GM12878 (cell line): ENCODE measurements around the gene PGR. TPM values are rescaled to one million over a fixed set of nuclear protein-coding genes. Genes with fewer than 3 reads are reported as not detected.

Experiments
- ATAC-seq: fragments of 200-7000 bp; cut with Tn5 transposase; 3 replicates; pipeline ENCODE4 v1.9.1; 2020; ENCODE audit warnings: mild to moderate bottlenecking, moderate library complexity
- BruUV-seq: library from RNA; stranded (reverse); fragments of 400-500 nt; replicated peaks from 2 replicates; lab custom pipeline; 2021; lab: Mats Ljungman, UMichigan
- CTCF ChIA-PET: fragments of 300-600 bp; sonication (Branson Sonifier 250); formaldehyde crosslinking; extraction: SDS; loops from one replicate; lab custom pipeline; 2021; ENCODE audit warnings: inconsistent platforms; lab: Yijun Ruan, JAX
- POLR2A ChIA-PET: fragments of 350-600 bp; formaldehyde crosslinking; extraction: SDS; loops from one replicate; lab custom pipeline; 2021; ENCODE audit warnings: inconsistent platforms; lab: Charles Lee
- RAD21 ChIA-PET: fragments of 300-600 bp; sonication (Branson Sonifier 250); formaldehyde crosslinking; loops from one replicate; lab custom pipeline; 2023; ENCODE audit warnings: antibody characterized with exemption; ENCODE audit not compliant: unreplicated experiment; lab: Charles Lee
- SMC1A ChIA-PET: fragments of 300-600 bp; sonication (Branson Sonifier 250); formaldehyde crosslinking; loops from one replicate; lab custom pipeline; 2023; ENCODE audit not compliant: unreplicated experiment, uncharacterized antibody; lab: Charles Lee
- DNase-seq: peaks from one replicate; pipeline ENCODE4 v3.0.0-alpha.2; 2011; ENCODE audit warnings: low read depth, low spot score
- FAIRE-seq: peaks from 3 replicates; lab custom pipeline; 2011; peaks lifted over from hg19 to GRCh38; lab: Jason Lieb, UNC
- H2AFZ ChIP-seq: 2 replicates; pipeline ENCODE4 v1.6.0; 2011; ENCODE audit warnings: low read depth, low read length, control low read depth; ENCODE audit not compliant: control insufficient read depth
- H3K27ac ChIP-seq: 2 replicates; pipeline ENCODE4 v1.5.1; 2011; ENCODE audit warnings: control low read depth; ENCODE audit not compliant: control insufficient read depth, insufficient read depth
- H3K27me3 ChIP-seq, 2 experiments: replicated peaks in 1 of 2; 2 replicates each; pipeline versions ENCODE4 v1.6.0 to v1.6.1; 2011; ENCODE audit warnings: low read length in 1 of 2; ENCODE audit not compliant: control insufficient read depth in 2 of 2, insufficient read depth in 2 of 2
- H3K36me3 ChIP-seq, 2 experiments: 2 replicates each; pipeline ENCODE4 v1.5.1; 2011; ENCODE audit warnings: low read length in 1 of 2; ENCODE audit not compliant: control insufficient read depth in 2 of 2, insufficient read depth in 2 of 2
- H3K4me1 ChIP-seq: 2 replicates; pipeline ENCODE4 v1.6.1; 2011; ENCODE audit warnings: mild to moderate bottlenecking, low read length, moderate library complexity, mixed read lengths; ENCODE audit not compliant: control insufficient read depth, insufficient read depth
- H3K4me2 ChIP-seq: 2 replicates; pipeline ENCODE4 v1.6.0; 2011; ENCODE audit warnings: control low read depth; ENCODE audit not compliant: control insufficient read depth, insufficient read depth
- H3K4me3 ChIP-seq: fragments of 200-600 bp; sonication (generic); 2 replicates; pipeline ENCODE4 v1.5.1; 2016
- H3K79me2 ChIP-seq: 2 replicates; pipeline ENCODE4 v1.6.0; 2011; ENCODE audit warnings: low read length; ENCODE audit not compliant: control insufficient read depth, insufficient read depth
- H3K9ac ChIP-seq: 2 replicates; pipeline ENCODE4 v1.8.0; 2011; ENCODE audit warnings: low read length, control low read depth, mixed read lengths; ENCODE audit not compliant: control insufficient read depth, insufficient read depth
- H3K9me3 ChIP-seq: replicated peaks from 3 replicates; pipeline ENCODE4 v1.5.1; 2011; ENCODE audit warnings: mild to moderate bottlenecking, low read length; ENCODE audit not compliant: control insufficient read depth, insufficient read depth
- H4K20me1 ChIP-seq: 2 replicates; pipeline ENCODE4 v1.6.0; 2011; ENCODE audit not compliant: control insufficient read depth, insufficient read depth
- BCL11A ChIP-seq: IDR thresholded peaks from 2 replicates; pipeline ENCODE4 v1.6.1; 2011; ENCODE audit warnings: low read depth, low read length
- CHD4 ChIP-seq: fragments of 200-600 bp; sonication (generic); IDR thresholded peaks from 2 replicates; pipeline ENCODE4 v1.6.1; 2016; ENCODE audit warnings: mild to moderate bottlenecking
- EGR1 ChIP-seq, 2 experiments: IDR thresholded peaks; 1 replicate in 1 of 2; 2 replicates in 1 of 2; pipeline ENCODE4 v1.6.1; 2011 to 2012; ENCODE audit warnings: low read depth in 2 of 2, low read length in 2 of 2, borderline replicate concordance in 1 of 2, mild to moderate bottlenecking in 1 of 2, moderate library complexity in 1 of 2
- ELK1 ChIP-seq: IDR thresholded peaks from 2 replicates; pipeline ENCODE4 v1.6.1; 2012; ENCODE audit warnings: low read depth, low read length, improper control_type of control experiment
- EZH2 ChIP-seq: IDR thresholded peaks from 2 replicates; pipeline ENCODE4 v1.6.1; 2012; ENCODE audit warnings: low read depth, mild to moderate bottlenecking, control low read depth, inconsistent platforms, low read length, borderline replicate concordance; ENCODE audit not compliant: control insufficient read depth
- HSF1 ChIP-seq: fragments of 150-350 bp; IDR thresholded peaks from 2 replicates; pipeline ENCODE4 v1.6.1; 2014; ENCODE audit warnings: mild to moderate bottlenecking, low read depth, low read length
- NRF1 ChIP-seq: conservative IDR thresholded peaks from 2 replicates; pipeline ENCODE4 v1.6.1; 2011; ENCODE audit warnings: mild to moderate bottlenecking, low read depth, low read length, improper control_type of control experiment
- SIN3A ChIP-seq: IDR thresholded peaks from 2 replicates; pipeline ENCODE4 v1.6.1; 2012; ENCODE audit warnings: low read depth, low read length, improper control_type of control experiment
- SMAD1 ChIP-seq: fragments of 450-650 bp; IDR thresholded peaks from 2 replicates; pipeline ENCODE4 v1.6.1; 2018; ENCODE audit warnings: mild to moderate bottlenecking, low read depth; ENCODE audit not compliant: partially characterized antibody
- SREBF1 ChIP-seq: IDR thresholded peaks from 2 replicates; pipeline ENCODE4 v1.6.1; 2012; ENCODE audit warnings: mild to moderate bottlenecking, low read length
- SUPT20H ChIP-seq: IDR thresholded peaks from 2 replicates; pipeline ENCODE4 v1.6.1; 2011; ENCODE audit warnings: low read depth, mild to moderate bottlenecking, low read length, moderate library complexity, borderline replicate concordance; ENCODE audit not compliant: control insufficient read depth
- WGBS: methylation state at CpG from one replicate; pipeline ENCODE4 v1.1.6; 2016; ENCODE audit warnings: low lambda C conversion rate; ENCODE audit not compliant: insufficient replicate concordance, insufficient coverage; ENCODE audit errors: missing lambda C conversion rate; 5-methylcytosine and 5-hydroxymethylcytosine counted together
- in situ Hi-C: fragments of 300-500 bp; cut with MboI; formaldehyde crosslinking; loops from 9 replicates; pipeline ENCODE4 v1.14.3; 2018; ENCODE audit warnings: mixed read lengths
- intact Hi-C: fragments of 100-400 bp; cut with micrococcal nuclease; formaldehyde crosslinking; loops from one replicate; pipeline ENCODE4 v1.14.2; 2022; ENCODE audit not compliant: unreplicated experiment
- polyA plus RNA-seq, 11 experiments: library from polyadenylated mRNA; depleted of rRNA in 4 of 11; unstranded in 6 of 11; stranded (reverse) in 5 of 11; fragments of >200 nt; fragmentation: Nextera tagmentation in 4 of 11; fragmentation: Illumina TruSeq in 1 of 11; extraction: Ambion mirVana in 4 of 11; extraction: Trizol in 1 of 11; gene quantifications; 1 replicate in 1 of 11; 2 replicates in 10 of 11; pipeline versions ENCODE4 v1.2.1 to v1.2.3, GENCODE V29; 2011 to 2016; ENCODE audit warnings: inconsistent platforms in 2 of 11, missing spikeins in 2 of 11, low read depth in 1 of 11
- total RNA-seq, 4 experiments: library from RNA; depleted of rRNA in 3 of 4; stranded (reverse); fragments of >200 nt in 3 of 4; fragmentation: Illumina TruSeq in 1 of 4; extraction: Trizol in 1 of 4; gene quantifications; 2 replicates each; pipeline versions ENCODE4 v1.2.1 to v1.2.3, GENCODE V29; 2013 to 2021

PGR gene
- total and polyA plus RNA-seq, 10 of the 15 experiments (the other 5 are each of a cell fraction or from before 2014, with no cell fraction given), result 0.01 TPM; not detected in 9

- Histone ChIP-seq H3K27me3 (no peaks in the 10 kb centered on the region), H2AFZ (no peak overlapping the region), H3K4me2 (no peak overlapping the region), H4K20me1 (no peaks in the 10 kb centered on the region), H3K36me3 (no peaks in the 10 kb centered on the region), H3K9me3 (no peaks in the 10 kb centered on the region), H3K27ac (no peak overlapping the region), H3K9ac (no peak overlapping the region)
- 0% methylated on average over 1 of the region's 1 CpG for WGBS
- ChIA-PET SMC1A (interaction anchor here (0.6 kb wide), 1 partner anchor 25 kb away, joined by 4 read pairs; no protein-coding TSS in a partner anchor), POLR2A (no interaction called here), CTCF (no interaction called here), RAD21 (no interaction called here)
- no TSS peak for BruUV-seq
- no peak for FAIRE-seq
- no peak for ATAC-seq
- intact Hi-C loops, result no loop called here
- no peak for TF ChIP-seq SIN3A
- no peak for TF ChIP-seq HSF1
- no peak for TF ChIP-seq NRF1
- TF ChIP-seq SUPT20H, result no peak
- no peak for TF ChIP-seq EZH2
- no peak for TF ChIP-seq ELK1
- no peak for TF ChIP-seq BCL11A
- TF ChIP-seq EGR1 (IDR thresholded peaks at IDR 0.05; ENCODE audit: borderline replicate concordance in 1 of 2, low read depth in 2 of 2, low read length in 2 of 2), result no peak
- TF ChIP-seq SMAD1, result no peak
- TF ChIP-seq SREBF1, result no peak
- no peak for TF ChIP-seq CHD4
- TF ChIP-seq, all 136 proteins: peak for 0
- in situ Hi-C loops, result no loop called here
- Histone ChIP-seq H3K4me1 (no peaks in the 10 kb centered on the region), H3K79me2 (no peaks in the 10 kb centered on the region), H3K4me3 (no peak overlapping the region)
- no peak for DNase-seq
These were observed 109.7 kb downstream of the PGR start for GRCh38 chr11:101019870-101020269.
